ENCODE measurements around the gene VEZT.
"Not testable (repeated sequence)": the region's sequence is repeated elsewhere in the genome, so short reads cannot be mapped to it uniquely, and the experiment has no call there.

The VEZT gene

DNA sequence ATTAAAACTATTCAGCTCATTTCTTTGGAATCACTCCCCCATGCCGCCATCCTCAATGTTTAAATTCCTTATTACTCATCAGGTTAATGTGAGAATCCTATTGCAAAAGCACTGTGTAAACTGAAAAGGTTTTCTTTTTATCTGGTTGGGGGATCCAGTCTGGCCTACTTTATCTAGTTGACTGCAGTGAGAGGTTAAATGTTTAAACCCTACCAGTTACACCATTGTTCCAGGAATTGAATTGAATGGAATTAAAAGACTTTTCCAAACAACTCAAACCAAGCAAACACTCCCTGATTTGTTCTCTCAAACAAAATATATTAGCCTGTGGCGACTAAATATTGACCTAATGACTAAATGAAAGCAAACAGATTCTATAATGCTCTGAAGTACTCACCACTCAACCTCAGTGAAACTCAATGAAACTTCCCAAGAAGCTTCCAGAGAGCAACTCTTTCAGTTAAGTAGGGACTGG is 100.5 kb downstream of the VEZT start:
- in situ Hi-C loops (cut with MboI; ENCODE audit: low sequenced_read_pairs) = no loop called here

DNA sequence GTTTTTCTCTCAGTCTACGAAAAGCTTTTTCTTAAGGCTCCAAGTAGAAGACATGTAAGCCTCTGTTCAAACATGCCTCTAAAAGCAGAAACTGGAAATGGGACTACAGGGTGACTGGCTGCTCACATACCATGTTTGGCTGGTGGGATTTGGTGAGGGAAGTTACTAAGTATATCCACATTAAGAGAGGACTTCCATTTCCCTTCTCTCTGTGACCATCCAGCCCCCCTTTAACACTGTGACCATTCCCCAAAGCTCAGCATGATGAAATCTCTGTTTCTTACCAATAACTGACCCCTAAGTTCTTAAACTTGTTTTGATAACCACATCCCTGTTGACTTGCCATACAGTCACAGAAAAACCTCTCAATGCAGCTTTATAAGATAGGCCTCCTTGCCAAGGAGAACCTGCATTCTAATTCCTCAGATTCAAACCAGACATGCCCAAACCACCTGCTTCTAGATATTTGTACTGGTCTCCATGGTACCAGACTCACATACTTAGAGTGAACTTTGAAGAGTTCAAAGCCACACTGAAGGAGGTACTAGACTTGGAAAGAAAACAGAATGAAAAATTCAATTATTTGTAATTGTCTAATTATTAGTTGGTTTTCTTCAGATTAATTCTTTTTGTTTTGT is 102.2 kb downstream of the VEZT start:
- in situ Hi-C loops (cut with MboI; ENCODE audit: low sequenced_read_pairs) = no loop called here

DNA sequence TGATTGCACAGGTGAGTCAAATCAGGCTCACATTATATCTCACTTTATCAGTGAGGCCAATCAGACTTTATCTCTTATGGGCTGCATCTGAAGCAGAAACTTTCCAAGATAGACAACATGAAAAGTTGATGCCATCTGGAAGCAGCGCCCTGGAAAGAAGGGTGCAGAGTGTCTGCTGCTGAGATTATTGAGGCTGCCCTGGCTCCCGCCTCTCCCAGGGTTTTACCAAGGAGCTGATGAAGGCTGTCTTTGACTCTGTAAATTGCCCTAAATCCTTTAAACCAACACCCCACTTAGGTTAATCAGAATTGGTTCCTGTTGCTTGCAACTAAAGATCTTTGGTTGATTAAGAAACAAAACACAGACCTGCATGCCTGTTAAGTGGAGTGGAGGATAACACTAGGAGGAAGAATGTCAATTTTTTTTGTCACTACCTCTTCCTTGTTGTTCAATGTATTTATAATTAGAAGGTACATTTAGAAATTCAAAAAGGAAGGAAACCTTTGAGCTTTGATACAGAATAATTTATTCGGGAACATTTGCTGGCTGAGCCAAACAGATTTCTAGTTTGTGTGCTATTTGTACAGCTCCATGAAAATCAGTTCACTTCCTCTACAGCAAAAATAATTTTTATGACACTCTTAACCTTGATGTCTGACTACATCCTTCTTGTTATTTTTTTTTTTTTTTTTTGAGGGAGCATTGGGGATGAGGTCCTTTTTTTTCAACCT is 104.1 kb downstream of the VEZT start:
- in situ Hi-C loops (cut with MboI; ENCODE audit: low sequenced_read_pairs) = no loop called here

DNA sequence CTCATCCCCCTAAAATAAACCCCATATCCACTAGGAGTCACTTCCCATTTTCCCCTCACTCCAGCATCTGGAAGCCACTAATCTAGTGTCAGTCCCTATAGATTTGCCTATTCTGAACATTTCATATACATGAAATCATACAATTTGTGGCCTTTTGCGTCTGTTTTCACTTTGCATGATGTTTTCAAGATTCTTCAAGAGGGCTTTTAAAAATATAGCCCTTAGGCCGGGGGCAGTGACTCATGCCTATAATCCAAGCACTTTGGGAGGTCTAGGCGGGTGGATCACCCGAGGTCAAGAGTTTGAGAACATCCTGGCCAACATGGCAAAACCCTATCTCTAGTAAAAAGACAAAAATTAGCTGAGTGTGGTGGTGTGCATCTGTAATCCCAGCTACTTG is 104.7 kb downstream of the VEZT start:
- in situ Hi-C loops (cut with MboI; ENCODE audit: low sequenced_read_pairs) = no loop called here

DNA sequence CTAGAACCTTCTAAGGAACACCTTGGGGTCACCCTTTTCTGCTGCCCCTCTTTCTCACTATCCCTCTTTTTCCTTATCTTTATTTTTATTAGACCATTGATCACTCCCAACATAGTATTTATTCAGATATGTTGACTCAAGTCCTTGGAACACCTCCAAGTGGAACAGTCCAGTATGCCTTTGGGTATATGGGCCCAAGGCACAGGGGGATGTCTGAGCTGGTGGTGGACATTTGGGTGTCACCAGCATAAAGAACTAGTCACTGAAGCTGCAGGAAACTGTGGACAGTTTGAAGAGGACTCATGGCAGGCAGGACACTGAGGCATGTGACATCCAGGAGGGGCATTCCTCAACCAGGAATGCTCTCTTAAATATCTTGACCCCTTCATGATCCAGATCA is 105.6 kb downstream of the VEZT start:
- in situ Hi-C loops (cut with MboI; ENCODE audit: low sequenced_read_pairs) = no loop called here

DNA sequence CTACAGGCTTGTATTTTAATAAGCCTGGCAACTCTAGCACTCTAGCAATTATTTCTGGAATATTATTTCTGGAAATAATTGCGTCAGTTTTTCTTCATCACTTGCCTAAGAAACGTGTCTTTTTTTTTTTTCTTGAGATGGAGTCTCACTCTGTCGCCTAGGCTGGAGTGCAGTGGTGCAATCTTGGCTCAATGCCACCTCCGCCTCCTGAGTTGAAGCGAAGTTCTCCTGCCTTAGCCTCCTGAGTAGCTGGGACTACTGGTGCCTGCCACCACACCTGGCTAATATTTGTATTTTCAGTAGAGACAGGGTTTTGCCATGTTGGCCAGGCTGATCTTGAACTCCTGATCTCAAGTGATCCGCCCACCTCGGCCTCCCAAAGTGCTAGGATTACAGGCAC is 106.6 kb downstream of the VEZT start:
- in situ Hi-C loops (cut with MboI; ENCODE audit: low sequenced_read_pairs) = not testable (repeated sequence)

DNA sequence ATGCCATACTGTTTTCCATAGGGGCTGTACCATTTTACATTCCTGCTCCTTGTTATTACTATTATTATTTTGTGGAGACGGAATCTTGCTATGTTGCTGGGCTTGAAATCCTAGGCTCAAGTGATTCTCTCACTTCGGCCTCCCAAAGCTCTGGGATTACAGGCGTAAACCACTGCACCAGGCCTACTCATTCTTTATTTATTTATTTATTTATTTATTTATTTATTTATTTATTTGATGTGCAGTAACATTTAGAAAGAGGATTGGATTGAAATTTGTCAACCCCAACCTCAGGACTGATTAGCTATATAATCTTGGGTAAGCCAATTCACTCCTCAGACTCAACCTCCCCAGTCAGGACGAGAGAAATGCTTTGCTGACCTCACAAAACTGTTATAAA is 107.9 kb downstream of the VEZT start:
- in situ Hi-C loops (cut with MboI; ENCODE audit: low sequenced_read_pairs) = no loop called here

DNA sequence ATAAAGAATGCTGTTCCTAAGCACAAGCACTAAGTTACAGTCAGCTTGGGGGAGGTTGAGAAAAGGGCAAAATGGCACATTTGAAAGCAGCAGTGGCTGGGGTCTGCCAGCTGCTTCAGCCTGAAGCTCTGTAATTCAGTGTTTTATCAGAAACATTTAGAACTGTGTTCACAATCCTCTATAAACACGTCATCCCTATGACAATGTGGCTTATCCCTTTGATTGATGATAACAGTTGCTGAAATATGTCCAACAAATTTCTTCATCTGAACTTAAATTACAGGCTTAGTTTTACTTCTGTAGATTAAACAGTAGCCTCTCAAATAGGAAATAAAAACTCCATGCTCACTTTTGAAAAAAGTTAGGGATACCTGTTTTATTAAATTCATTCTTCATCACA is 108.8 kb downstream of the VEZT start:
- in situ Hi-C loops (cut with MboI; ENCODE audit: low sequenced_read_pairs) = no loop called here

DNA sequence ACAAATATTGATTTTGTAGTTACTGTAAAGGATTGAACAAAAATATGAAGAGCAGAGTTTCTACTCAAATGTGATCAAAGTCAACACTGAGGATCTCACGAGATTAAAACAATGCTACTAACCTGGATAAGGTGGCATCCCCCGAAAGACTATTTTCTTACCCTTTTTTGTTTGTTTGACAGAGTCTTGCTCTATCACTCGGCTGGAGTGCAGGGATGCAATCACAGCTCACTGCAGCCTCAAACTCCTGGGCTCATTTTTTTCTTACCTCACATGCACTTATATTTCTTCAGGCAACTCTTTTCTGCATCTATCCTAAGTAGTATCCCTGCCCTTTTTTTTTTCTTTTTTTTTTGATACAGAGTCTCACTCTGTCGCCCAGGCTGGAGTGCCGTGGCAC is 109.2 kb downstream of the VEZT start:
- in situ Hi-C loops (cut with MboI; ENCODE audit: low sequenced_read_pairs) = no loop called here

DNA sequence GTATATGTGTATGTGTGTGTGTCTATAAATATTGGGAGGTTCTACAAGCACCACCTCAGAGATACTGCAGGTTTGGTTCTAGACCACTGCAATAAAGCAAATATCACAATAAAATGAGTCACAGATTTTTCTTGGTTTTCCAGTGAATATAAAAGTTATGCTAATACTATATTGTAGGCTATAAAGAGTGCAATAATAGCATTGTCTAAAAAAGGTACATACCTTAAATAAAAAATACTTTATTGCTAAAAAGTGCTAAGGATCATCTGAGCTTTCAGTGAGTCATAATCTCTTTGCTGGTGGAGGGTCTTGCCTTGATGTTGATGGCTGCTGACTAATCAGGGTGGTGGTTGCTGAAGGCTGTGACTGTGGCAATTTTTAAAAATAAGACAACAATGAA is 111.1 kb downstream of the VEZT start:
- in situ Hi-C loops (cut with MboI; ENCODE audit: low sequenced_read_pairs) = no loop called here

DNA sequence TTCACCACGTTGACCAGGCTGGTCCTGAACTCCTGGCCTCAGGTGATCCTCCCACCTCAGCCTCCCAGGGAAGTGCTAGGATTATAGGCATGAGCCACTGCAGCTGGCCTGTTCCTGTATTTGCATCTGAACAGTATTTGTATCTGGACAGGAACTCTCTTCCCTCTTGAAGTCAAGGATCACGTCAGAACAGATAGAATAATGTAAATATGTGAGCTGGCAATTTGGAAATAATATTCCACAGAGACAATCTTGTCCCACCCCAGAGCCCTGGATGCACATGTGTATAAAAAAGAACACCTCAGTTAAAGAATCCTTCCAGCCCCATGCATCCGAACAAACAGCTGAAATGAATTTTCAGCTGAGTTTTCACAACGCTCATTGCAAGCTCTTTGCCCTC is 118.3 kb downstream of the VEZT start:
- in situ Hi-C loops (cut with MboI; ENCODE audit: low sequenced_read_pairs) = no loop called here

DNA sequence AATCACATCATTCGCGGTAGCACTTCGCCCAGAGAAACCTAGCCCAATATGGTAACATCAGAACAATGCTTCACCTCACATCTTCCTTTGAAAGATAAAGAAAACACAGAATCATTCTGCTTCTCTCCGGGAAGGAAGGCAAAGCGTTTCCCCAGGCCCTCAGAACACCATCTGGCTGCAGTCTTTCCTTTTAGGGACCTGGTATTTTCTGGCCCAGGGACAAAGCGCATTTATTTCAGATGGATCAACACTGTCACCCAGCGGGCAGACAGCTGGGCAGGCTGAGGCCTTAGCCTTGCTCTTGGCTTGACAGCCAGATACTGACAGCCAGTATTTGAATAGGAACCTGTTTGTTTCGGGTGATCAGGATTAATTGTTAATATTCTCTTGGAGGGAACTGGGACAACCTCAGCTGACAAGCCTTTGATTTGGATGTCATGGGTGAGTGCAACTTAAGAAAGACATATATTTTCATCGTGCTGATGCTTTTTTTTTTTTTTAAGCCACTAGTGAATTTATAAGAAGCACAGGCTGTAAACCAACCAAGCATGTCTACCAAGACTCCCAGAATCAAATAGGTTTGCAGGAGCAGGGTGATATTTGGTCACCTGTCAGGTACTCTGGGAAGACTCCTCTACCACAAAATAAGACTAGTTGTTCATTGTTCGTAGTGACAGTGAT is 118.9 kb downstream of the VEZT start:
- in situ Hi-C loops (cut with MboI; ENCODE audit: low sequenced_read_pairs) = no loop called here

DNA sequence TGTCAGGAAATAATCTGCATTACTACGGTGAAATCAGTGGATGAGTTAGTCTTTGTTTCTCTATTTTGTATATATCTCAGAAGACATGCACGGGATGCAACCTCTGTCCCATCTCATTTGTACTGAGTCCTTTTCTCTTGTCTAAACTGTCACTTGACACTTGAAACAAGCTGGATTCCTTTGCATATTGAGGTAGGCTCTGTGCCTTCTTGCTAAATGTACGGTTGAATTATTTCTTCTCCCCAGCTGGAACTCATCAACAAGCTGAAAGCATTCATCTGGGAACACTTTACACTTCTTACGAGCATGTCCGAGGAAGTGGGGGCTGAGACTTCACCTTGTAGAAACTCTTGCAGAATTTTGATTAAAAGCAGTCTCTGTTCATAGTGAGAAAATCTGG is 119.5 kb downstream of the VEZT start:
- in situ Hi-C loops (cut with MboI; ENCODE audit: low sequenced_read_pairs) = no loop called here

DNA sequence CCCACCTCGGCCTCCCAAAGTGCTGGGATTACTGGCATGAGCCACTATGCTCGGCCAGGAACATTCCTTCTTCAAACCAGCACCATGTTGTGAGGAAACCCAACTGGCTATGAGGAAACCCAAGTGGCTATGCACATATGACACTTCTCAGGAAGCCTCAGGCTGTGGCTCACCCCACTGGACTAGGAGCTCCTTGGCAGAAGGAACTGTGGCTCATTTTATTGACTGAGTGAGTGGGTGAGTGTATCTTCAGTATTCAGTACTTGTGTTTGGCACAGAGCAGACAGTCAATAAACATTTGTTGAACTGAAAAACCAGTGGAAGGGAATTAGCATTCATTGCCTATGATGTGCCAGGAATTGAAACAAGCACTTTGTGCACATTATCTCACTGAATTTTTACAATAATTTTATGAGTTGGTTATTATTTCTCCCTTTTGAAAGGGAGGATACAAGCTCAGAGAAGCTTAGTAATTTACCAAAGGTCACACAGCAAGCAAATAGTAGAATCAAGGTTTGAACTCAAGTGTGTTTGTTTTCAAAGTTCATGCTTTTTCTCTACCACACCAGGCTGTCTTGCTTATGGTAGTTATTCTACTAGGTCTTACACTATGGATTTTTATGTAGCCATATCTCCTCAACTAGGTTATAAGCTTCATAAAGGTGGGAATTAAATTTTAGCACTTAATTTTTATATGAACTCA is 121.6 kb downstream of the VEZT start:
- in situ Hi-C loops (cut with MboI; ENCODE audit: low sequenced_read_pairs) = no loop called here

DNA sequence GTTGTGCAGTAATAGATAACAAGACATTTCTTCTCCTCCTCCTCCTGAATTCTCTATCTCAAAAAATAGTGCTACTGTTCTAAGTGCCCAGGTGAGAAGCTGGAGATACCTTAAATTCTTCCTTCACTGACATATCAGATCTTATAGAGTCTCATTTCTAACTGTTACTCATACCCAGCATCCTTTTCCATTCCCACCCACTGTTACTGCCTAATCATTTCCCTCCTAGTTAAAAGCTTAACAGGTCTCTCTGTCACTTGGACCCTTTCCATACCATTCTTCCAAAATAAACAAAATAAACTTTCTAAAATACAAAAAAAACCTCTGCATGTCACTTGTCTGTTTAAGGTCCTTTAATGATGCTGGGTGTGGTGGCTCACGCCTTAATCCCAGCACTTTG is 124.4 kb downstream of the VEZT start:
- in situ Hi-C loops (cut with MboI; ENCODE audit: low sequenced_read_pairs) = no loop called here

DNA sequence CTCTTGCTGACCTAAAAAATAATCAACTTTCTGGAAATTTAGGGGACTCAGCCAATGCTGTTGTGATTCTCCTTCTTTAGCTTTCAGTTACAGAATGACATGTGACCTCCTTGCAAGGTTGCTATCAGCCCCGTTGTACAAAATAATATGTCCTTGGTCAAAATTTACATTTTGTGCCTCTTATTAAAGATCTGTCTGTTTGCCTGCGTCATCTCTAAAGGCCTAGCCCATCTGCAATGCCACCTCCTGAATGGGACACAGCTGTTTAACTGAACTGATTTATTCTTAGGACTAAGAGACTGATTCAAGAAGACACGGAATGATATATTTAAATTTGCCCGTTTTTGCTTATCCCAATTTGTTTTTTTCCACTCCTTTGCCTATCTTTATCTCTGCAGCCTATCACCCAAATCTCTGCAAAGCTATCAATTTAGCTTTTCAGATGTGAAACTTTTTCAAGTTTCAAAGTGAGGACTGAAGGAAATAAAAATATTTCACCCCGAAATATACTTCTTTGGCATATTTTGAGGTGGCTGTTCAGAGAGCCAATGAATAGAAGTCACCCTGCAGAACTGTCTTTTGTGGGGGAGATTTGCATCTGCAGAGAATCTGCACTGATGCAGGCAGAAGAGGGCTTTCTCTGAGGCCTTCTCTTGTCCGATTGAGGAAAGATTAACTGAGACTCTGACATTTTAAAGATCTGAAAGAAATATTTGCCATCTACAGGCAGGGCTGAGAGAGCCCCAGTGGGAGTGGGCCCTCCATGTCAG is 126.0 kb downstream of the VEZT start:
- in situ Hi-C loops (cut with MboI; ENCODE audit: low sequenced_read_pairs) = no loop called here

DNA sequence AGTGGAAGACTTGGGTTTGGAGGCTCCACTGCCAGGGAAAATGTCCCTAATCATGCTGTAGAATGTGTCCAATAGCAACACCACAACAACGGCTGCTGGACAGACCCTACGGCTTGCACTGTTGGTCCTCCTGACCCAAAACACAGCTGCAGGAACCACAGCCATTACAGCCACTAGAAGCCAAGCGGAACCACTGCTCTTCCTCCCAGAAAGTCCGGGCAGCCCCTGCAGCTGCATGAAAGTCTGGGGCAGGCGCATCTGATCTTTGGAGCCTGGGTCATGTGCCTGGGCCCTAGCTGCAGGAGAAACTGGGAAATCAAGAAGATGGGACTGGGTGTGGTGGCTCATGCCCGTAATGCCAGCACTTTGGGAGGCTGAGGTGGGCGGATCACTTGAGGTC is 131.7 kb downstream of the VEZT start:
- in situ Hi-C loops (cut with MboI; ENCODE audit: low sequenced_read_pairs) = no loop called here

DNA sequence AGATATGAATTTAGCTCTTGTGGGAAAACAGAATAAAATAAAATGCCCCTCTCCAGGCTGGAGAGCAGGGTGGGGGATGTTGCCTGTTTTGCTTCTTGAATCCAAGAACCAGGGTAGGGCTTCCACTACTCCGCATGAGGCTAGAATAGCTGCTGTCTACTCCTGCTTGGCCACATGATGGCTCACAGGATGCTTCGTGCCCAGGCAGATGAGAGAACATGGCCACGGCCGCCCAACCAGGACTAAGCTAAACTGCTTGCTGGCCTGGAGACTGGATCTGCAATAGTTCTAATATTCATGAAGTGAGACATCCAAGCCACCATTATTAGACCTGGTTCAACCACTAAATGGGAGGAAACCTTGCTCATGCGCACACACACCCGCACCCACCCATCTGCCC is 134.1 kb downstream of the VEZT start:
- in situ Hi-C loops (cut with MboI; ENCODE audit: low sequenced_read_pairs) = no loop called here
